Measurements from ENCODE around the gene CLEC18A.
A peak's percentile ranks its signal among the peaks of the same experiment; 100 is the strongest.
"Not testable (repeated sequence)": the region's sequence is repeated elsewhere in the genome, so short reads cannot be mapped to it uniquely, and the experiment has no call there.

Gene CLEC18A

DNA sequence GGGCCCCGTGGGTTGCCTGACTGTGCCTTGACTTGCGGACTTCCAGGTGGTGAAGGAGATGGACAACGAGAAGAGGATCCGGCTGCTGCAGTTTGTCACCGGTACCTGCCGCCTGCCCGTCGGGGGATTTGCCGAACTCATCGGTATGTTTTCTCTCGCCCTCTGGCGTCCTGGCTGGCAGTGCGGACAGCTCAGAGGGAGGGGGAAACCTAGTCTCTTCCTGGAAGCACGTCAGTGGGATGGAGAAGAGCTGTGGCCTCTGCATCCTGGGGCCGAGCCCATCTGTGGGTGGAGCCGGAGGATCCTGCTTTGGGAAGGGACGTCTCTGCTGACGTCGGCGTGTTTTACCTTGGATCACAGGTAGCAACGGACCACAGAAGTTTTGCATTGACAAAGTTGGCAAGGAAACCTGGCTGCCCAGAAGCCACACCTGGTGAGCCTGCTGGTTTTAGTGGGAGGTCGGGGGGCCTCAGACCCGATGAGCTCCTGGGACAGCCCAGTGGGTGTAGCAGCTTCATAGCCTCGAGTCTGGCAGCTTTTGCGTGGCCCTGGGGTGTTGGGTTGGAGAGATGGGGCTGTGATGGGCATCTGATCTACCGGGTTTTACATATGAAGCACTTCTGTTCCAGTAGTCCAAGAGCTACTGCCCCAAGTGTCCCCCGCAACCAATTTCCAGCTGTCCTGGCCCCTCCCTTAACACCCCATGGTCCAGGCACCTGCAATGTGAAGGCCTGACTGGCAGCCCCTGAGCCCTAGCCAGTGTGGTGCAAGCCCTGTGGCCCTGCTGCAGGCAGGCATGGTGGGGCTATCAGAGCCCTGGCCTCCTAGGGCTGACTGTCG lies 11.9 kb upstream of the CLEC18A start:
- H3K4me3 ChIP-seq (replicated peaks in 1 of 2; ENCODE audit: low read depth in 2 of 2, low read length in 2 of 2), result no peak overlapping the region
- DNase-seq (ENCODE audit: low read depth in 2 of 2), result no peak
- TF ChIP-seq, protein P1, sequence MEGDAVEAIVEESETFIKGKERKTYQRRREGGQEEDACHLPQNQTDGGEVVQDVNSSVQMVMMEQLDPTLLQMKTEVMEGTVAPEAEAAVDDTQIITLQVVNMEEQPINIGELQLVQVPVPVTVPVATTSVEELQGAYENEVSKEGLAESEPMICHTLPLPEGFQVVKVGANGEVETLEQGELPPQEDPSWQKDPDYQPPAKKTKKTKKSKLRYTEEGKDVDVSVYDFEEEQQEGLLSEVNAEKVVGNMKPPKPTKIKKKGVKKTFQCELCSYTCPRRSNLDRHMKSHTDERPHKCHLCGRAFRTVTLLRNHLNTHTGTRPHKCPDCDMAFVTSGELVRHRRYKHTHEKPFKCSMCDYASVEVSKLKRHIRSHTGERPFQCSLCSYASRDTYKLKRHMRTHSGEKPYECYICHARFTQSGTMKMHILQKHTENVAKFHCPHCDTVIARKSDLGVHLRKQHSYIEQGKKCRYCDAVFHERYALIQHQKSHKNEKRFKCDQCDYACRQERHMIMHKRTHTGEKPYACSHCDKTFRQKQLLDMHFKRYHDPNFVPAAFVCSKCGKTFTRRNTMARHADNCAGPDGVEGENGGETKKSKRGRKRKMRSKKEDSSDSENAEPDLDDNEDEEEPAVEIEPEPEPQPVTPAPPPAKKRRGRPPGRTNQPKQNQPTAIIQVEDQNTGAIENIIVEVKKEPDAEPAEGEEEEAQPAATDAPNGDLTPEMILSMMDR (IDR thresholded peaks at IDR 0.05; ENCODE audit: low read depth, low read length), result no peak

DNA sequence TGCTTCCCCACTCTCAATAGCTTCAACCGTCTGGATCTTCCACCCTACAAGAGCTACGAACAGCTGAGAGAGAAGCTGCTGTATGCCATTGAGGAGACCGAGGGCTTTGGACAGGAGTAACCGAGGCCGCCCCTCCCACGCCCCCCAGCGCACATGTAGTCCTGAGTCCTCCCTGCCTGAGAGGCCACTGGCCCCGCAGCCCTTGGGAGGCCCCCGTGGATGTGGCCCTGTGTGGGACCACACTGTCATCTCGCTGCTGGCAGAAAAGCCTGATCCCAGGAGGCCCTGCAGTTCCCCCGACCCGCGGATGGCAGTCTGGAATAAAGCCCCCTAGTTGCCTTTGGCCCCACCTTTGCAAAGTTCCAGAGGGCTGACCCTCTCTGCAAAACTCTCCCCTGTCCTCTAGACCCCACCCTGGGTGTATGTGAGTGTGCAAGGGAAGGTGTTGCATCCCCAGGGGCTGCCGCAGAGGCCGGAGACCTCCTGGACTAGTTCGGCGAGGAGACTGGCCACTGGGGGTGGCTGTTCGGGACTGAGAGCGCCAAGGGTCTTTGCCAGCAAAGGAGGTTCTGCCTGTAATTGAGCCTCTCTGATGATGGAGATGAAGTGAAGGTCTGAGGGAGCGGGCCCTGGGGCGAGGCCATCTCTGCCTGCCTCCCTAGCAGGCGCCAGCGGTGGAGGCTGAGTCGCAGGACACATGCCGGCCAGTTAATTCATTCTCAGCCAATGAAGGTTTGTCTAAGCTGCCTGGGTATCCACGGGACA lies 11.1 kb upstream of the CLEC18A start:
- TF ChIP-seq, protein P1 (IDR thresholded peaks at IDR 0.05; ENCODE audit: low read depth, low read length), result no peak
- DNase-seq (ENCODE audit: low read depth in 2 of 2), result no peak

DNA sequence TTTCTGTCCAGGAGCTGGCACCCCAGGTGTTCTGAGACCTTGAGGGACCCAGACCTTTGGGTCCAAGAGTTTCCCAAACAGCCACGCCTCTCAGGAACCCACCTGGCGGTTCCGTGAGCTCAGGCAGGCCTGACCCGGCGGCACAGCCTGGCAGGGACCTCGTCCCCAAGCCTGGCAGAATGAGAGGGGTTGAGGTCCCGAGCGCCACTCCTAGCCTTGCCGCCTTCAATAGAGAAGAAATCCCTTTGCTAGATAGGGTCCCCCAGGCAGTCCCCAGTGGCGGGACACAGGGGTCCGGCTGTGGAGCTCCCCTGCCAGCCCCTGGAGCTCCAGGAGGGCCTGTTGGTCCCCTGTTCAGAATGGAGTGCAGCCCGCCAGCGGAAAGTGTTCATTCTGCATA lies 10.5 kb upstream of the CLEC18A start:
- no peak for DNase-seq (ENCODE audit: low read depth in 2 of 2)
- H3K4me3 ChIP-seq (replicated peaks in 1 of 2; ENCODE audit: low read depth in 2 of 2, low read length in 2 of 2), result no peak overlapping the region
- TF ChIP-seq, protein P1 (IDR thresholded peaks at IDR 0.05; ENCODE audit: low read depth, low read length), result no peak

More for the DNA sequence above, 11.1 kb upstream of the CLEC18A start:
- H3K4me3 ChIP-seq (replicated peaks in 1 of 2; ENCODE audit: low read depth in 2 of 2, low read length in 2 of 2), result no peak overlapping the region

DNA sequence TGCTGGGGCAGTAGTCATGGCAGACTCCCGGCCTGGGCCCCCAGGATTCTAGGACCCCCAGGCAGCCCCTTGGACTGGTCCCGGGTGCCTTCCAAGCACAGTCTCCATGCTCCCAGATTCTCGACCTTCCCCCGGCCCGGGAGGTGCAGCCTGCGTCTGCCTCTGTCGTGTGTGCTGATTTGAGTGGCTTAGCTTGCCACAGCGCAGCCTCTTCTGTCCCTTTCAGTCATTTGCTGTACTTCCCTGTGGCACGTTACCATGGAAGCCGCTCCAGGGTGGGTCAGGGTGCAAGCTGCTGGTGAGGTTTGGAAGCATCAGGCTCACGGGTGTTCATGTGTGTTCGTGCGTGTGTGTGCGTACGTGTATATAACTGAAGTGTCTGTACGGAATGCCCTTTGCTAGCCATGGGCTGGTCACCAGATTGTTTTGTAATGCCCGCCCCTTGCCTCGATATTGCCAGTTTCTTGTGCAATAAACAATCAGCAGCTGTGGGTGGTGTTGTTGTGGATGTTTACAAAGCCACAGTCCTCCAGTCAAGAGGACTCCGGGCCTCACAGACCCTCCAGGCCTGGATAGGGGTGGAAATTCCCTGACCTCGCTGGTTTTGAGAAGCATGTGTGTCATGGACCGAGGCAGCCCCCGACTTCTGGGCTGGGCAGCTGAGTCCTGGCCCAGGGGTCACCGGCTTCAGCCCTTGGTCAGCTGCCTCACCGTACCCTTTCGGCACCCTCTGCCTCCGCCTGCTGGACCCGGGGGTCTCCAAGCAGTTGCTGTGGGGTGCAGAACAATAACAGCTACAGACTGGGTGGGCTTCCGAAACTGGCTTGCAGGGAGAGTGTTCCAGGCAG lies 9.7 kb upstream of the CLEC18A start:
- peak in 1 of 2 donors; percentile 25 for DNase-seq (ENCODE audit: low read depth in 2 of 2)
- TF ChIP-seq, protein P1 (IDR thresholded peaks at IDR 0.05; ENCODE audit: low read depth, low read length), result no peak

DNA sequence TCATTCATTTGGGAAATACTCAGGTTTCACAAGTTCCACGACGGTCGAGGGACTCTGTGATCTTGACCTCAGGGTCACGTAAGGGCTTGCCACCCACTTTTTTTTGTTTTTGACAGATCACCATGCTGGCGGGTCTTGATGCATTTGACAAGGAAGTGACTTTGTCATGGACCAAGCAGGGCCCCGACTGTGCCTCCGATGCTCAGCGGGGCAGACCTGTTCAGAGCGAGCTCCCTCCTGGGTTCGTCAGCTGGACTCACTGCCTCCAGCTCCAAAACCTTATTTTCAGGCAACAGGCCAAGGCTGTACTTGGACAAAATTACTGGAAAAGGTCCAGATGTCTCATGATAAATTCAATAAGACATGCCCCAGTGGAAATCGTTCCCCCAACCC lies 9.0 kb upstream of the CLEC18A start:
- DNase-seq (ENCODE audit: low read depth in 2 of 2), result no peak
- TF ChIP-seq, protein P1 (IDR thresholded peaks at IDR 0.05; ENCODE audit: low read depth, low read length), result no peak

More for the DNA sequence above, 9.7 kb upstream of the CLEC18A start:
- H3K4me3 ChIP-seq (replicated peaks in 1 of 2; ENCODE audit: low read depth in 2 of 2, low read length in 2 of 2), result no peak overlapping the region

DNA sequence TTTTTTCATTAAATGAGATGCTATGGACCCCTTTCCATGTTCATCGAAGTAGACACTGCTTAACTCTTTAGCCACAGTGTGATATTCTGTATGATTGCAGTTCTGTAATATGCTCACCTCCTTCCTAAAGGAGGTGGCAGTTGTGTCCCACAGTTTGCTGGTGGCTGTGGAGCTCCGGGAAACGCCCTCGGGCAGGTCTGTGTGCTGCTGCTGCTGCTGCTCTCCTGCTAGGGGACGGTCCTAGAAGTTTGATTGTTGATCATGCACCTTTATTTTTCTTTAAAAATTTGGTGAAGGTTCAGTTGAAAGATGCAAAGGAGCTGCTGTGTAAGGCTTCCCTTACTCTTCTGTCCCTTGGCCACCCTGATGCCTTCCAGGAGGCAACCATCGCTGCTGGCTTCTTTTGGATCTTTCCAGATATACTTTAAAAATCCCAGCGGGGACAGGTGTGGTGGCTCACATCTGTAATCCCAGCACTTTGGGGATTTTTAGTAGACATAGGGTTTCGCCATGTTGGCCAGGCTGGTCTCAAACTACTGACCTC lies 8.4 kb upstream of the CLEC18A start:
- TF ChIP-seq, protein P1 (IDR thresholded peaks at IDR 0.05; ENCODE audit: low read depth, low read length), result no peak
- DNase-seq (ENCODE audit: low read depth in 2 of 2), result no peak
- no peak overlapping the region for H3K4me3 ChIP-seq (replicated peaks in 1 of 2; ENCODE audit: low read depth in 2 of 2, low read length in 2 of 2)

More for the DNA sequence above, 9.0 kb upstream of the CLEC18A start:
- no peak overlapping the region for H3K4me3 ChIP-seq (replicated peaks in 1 of 2; ENCODE audit: low read depth in 2 of 2, low read length in 2 of 2)

DNA sequence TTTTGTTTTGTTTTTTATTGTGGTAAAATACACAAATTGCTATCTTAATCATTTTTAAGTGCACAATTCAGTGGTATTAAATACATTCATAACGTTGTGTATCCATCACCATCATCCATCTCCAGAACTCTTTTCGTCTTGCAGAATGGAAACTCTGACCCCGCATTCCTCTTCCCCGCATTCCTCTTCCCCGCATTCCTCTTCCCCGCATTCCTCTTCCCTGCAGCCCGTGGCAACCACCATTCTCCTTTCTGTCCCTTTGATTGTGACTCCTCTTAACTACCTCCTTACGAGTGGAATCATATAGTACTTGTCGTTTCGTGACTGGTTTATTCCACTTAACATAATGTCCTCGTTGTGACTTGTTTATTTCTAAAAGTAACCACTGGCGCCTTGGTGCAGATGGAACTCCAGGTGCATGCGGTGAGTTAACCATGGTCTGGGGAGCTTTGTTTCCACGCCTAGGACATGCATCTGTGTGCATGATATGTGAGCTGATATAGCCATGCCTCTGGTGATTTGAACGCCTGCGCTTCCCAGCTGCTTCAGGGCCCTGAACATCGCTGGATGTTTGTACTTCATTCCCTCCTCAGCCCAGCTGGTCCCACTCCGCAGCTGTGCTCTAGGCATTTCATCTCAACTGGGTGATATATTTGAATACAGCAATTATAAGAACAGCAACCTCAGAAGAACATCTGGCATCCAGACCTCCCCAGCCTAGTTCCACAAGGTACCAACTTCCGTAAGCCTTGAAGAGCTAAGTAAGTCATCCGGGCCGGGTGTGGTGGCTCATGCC lies 7.7 kb upstream of the CLEC18A start:
- not testable (repeated sequence) for H3K4me3 ChIP-seq (replicated peaks in 1 of 2; ENCODE audit: low read depth in 2 of 2, low read length in 2 of 2); DNase-seq (ENCODE audit: low read depth in 2 of 2)

DNA sequence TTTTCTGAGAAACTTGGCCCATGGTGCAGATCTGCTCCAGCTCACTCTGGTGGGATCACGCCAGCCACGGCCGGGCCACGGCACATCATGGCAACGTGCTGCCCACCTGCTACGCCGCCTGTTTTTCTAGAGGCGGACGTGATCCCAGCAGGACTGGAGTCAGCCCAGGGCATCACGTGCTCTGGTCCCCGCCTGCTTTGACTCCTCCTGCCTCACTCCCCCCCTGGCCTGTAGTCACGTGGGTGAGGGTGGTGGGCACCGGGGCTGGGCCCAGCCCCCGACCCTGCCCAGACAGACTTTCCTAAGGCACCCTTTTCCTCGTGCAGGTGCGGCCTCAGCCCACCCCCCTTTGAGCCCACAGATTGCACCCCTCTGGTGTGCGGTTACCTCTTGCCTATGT lies 723 bp upstream of the CLEC18A start:
- DNase-seq (ENCODE audit: low read depth in 2 of 2); H3K4me3 ChIP-seq (replicated peaks in 1 of 2; ENCODE audit: low read depth in 2 of 2, low read length in 2 of 2): not testable (repeated sequence)

DNA sequence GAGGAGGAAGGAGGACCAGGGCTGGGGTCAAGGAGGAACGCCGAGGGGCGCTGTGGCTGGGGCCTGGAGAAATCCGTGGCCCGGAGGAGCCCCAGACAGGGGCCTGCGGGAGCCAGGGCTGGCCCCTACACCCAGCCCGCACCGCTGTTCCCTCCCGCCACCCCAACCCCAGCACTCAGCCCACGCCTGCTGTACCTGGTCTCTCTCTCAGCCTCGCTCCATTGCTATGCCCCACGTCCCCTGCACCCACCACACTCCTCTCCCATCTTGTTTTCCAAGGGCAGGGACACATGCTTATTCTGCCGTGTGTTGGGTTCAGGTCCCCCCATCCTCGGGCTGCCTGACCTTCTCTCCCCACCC lies 518 bp downstream of the CLEC18A start:
- not testable (repeated sequence) for DNase-seq (ENCODE audit: low read depth in 2 of 2); H3K4me3 ChIP-seq (replicated peaks in 1 of 2; ENCODE audit: low read depth in 2 of 2, low read length in 2 of 2)

Data from cardiac fibroblast (primary cell).